HT-29 (cell line): ENCODE data around the gene PPDPF. TPM values are rescaled to one million over a fixed set of nuclear protein-coding genes. Genes with fewer than 3 reads are reported as not detected.

Source experiments
- total RNA-seq: library from RNA; depleted of rRNA; stranded (reverse); fragments of >200 nt; shearing (Covaris generic); gene quantifications from 2 replicates; pipeline ENCODE4 v1.2.3, GENCODE V29; 2014; rRNA removed

PPDPF gene
- total RNA-seq, 1 experiment from 2014 or later: 468 TPM

Other genes starting within 250 kb of the PPDPF start
- 142 and 150 TPM in 2 replicates for gene ARFGAP1, start 248.0 kb upstream of the PPDPF start, total RNA-seq
- gene COL20A1, start 227.6 kb upstream of the PPDPF start, total RNA-seq: 0.08 and 0.33 TPM in 2 replicates
- gene CHRNA4, start 159.4 kb upstream of the PPDPF start, total RNA-seq: not detected in 2 replicates
- 0.08 and 0.13 TPM in 2 replicates for gene KCNQ2, start 48.1 kb upstream of the PPDPF start, total RNA-seq
- 29.8 and 38.0 TPM in 2 replicates for gene EEF1A2, start 21.7 kb upstream of the PPDPF start, total RNA-seq
- 26.3 and 31.1 TPM in 2 replicates for gene PTK6, start 16.6 kb downstream of the PPDPF start, total RNA-seq
- 0.13 TPM in 1 of 2 replicates, not detected in the other for gene SRMS, start 27.0 kb downstream of the PPDPF start, total RNA-seq
- gene FNDC11, start 33.4 kb downstream of the PPDPF start, total RNA-seq: 2.2 and 2.4 TPM in 2 replicates
- gene HELZ2, start 53.5 kb downstream of the PPDPF start, total RNA-seq: 109 and 163 TPM in 2 replicates
- gene GMEB2, start 106.3 kb downstream of the PPDPF start, total RNA-seq: 42.5 and 43.6 TPM in 2 replicates
- gene STMN3, start 132.7 kb downstream of the PPDPF start, total RNA-seq: 4.7 and 7.0 TPM in 2 replicates
- 43.0 and 55.1 TPM in 2 replicates for gene RTEL1, start 137.5 kb downstream of the PPDPF start, total RNA-seq
- gene TNFRSF6B, start 175.9 kb downstream of the PPDPF start, total RNA-seq: 4.1 and 4.9 TPM in 2 replicates
- gene ARFRP1, start 187.2 kb downstream of the PPDPF start, total RNA-seq: 82.0 and 86.1 TPM in 2 replicates
- 52.1 and 68.6 TPM in 2 replicates for gene ZGPAT, start 187.3 kb downstream of the PPDPF start, total RNA-seq
- 267 and 295 TPM in 2 replicates for gene LIME1, start 215.9 kb downstream of the PPDPF start, total RNA-seq
- gene SLC2A4RG, start 219.0 kb downstream of the PPDPF start, total RNA-seq: 200 and 229 TPM in 2 replicates